H9 (cell line): ENCODE results near the gene AK5. TPM values are rescaled to one million over a fixed set of nuclear protein-coding genes. Genes with fewer than 3 reads are reported as not detected.

Experiments used
- DNase-seq: peaks from one replicate; pipeline ENCODE4 v3.0.0-alpha.2; 2017
- H2AFZ ChIP-seq: one replicate; pipeline ENCODE4 v1.6.1; 2013; ENCODE audit warnings: mild to moderate bottlenecking, low read length, control low read depth, moderate library complexity
- H2AK5ac ChIP-seq: 2 replicates; pipeline ENCODE4 v1.6.1; 2013; ENCODE audit warnings: low read length, control low read depth, mixed read lengths; ENCODE audit not compliant: insufficient read length
- H2BK120ac ChIP-seq: one replicate; pipeline ENCODE4 v1.6.1; 2013; ENCODE audit warnings: low read depth, mild to moderate bottlenecking, low read length, control low read depth, inconsistent platforms; ENCODE audit not compliant: poor library complexity, severe bottlenecking
- H2BK12ac ChIP-seq: 2 replicates; pipeline ENCODE4 v1.6.1; 2013; ENCODE audit warnings: low read length, control low read depth, mixed read lengths, low read depth; ENCODE audit not compliant: insufficient read length
- H2BK15ac ChIP-seq: 2 replicates; pipeline ENCODE4 v1.6.1; 2013; ENCODE audit warnings: low read depth, low read length, control low read depth
- H2BK20ac ChIP-seq: one replicate; pipeline ENCODE4 v1.6.1; 2013; ENCODE audit warnings: low read depth, mild to moderate bottlenecking, low read length, control low read depth, inconsistent platforms; ENCODE audit not compliant: poor library complexity, severe bottlenecking
- H2BK5ac ChIP-seq: 2 replicates; pipeline ENCODE4 v1.6.1; 2013; ENCODE audit warnings: low read length, control low read depth, mixed read lengths; ENCODE audit not compliant: insufficient read length
- H3K14ac ChIP-seq: 2 replicates; pipeline ENCODE4 v1.6.1; 2013; ENCODE audit warnings: low read length, control low read depth; ENCODE audit not compliant: insufficient read depth
- H3K18ac ChIP-seq: 2 replicates; pipeline ENCODE4 v1.6.1; 2013; ENCODE audit warnings: low read depth, mild to moderate bottlenecking, mixed read lengths, low read length, control low read depth; ENCODE audit not compliant: insufficient read length
- H3K23ac ChIP-seq: 2 replicates; pipeline ENCODE4 v1.6.1; 2013; ENCODE audit warnings: low read length, control low read depth, mixed read lengths, low read depth; ENCODE audit not compliant: insufficient read length
- H3K23me2 ChIP-seq: 2 replicates; pipeline ENCODE4 v1.6.1; 2013; ENCODE audit warnings: low read depth, mild to moderate bottlenecking, mixed read lengths, low read length, control low read depth; ENCODE audit not compliant: insufficient read length, poor library complexity, severe bottlenecking
- H3K27ac ChIP-seq: 2 replicates; pipeline ENCODE4 v1.5.1; 2013; ENCODE audit warnings: low read length, control low read depth, mixed read lengths, low read depth; ENCODE audit not compliant: insufficient read length
- H3K27me3 ChIP-seq: 2 replicates; pipeline ENCODE4 v1.6.1; 2013; ENCODE audit warnings: low read length, control low read depth, inconsistent platforms; ENCODE audit not compliant: insufficient read depth
- H3K4ac ChIP-seq: 2 replicates; pipeline ENCODE4 v1.6.1; 2013; ENCODE audit warnings: low read depth, mild to moderate bottlenecking, control low read depth, inconsistent platforms, low read length, moderate library complexity
- H3K4me1 ChIP-seq: 2 replicates; pipeline ENCODE4 v1.6.1; 2013; ENCODE audit warnings: low read length, control low read depth, inconsistent platforms; ENCODE audit not compliant: insufficient read depth
- H3K4me2 ChIP-seq: 2 replicates; pipeline ENCODE4 v1.6.1; 2013; ENCODE audit warnings: low read length, control low read depth, mixed read lengths; ENCODE audit not compliant: insufficient read length, insufficient read depth
- H3K56ac ChIP-seq: 2 replicates; pipeline ENCODE4 v1.6.1; 2013; ENCODE audit warnings: low read depth, mild to moderate bottlenecking, mixed read lengths, low read length, control low read depth; ENCODE audit not compliant: insufficient read length
- H3K79me1 ChIP-seq: 2 replicates; pipeline ENCODE4 v1.6.1; 2013; ENCODE audit warnings: low read depth, mild to moderate bottlenecking, moderate library complexity, low read length, control low read depth, inconsistent platforms; ENCODE audit not compliant: insufficient read depth, poor library complexity, severe bottlenecking
- H3K79me2 ChIP-seq: 2 replicates; pipeline ENCODE4 v1.6.1; 2013; ENCODE audit warnings: low read length, control low read depth, inconsistent platforms; ENCODE audit not compliant: insufficient read depth
- H3K9ac ChIP-seq: 2 replicates; pipeline ENCODE4 v1.6.1; 2013; ENCODE audit warnings: low read length, control low read depth, mixed read lengths; ENCODE audit not compliant: insufficient read length; ENCODE audit errors: extremely low read depth
- H3K9me3 ChIP-seq: one replicate; pipeline ENCODE4 v1.6.1; 2013; ENCODE audit warnings: low read depth, low read length, inconsistent platforms; ENCODE audit not compliant: control insufficient read depth
- H3T11ph ChIP-seq: one replicate; pipeline ENCODE4 v1.6.1; 2013; ENCODE audit warnings: mild to moderate bottlenecking, low read length, control low read depth, inconsistent platforms
- H4K20me1 ChIP-seq: one replicate; pipeline ENCODE4 v1.6.1; 2013; ENCODE audit not compliant: control insufficient read depth, insufficient read length, insufficient read depth
- H4K5ac ChIP-seq: 2 replicates; pipeline ENCODE4 v1.6.1; 2013; ENCODE audit warnings: low read depth, mild to moderate bottlenecking, mixed read lengths, low read length, control low read depth; ENCODE audit not compliant: insufficient read length
- H4K8ac ChIP-seq: replicated peaks from 2 replicates; pipeline ENCODE4 v1.6.1; 2013; ENCODE audit warnings: low read length, control low read depth, mixed read lengths, low read depth; ENCODE audit not compliant: insufficient read length
- H4K91ac ChIP-seq: 2 replicates; pipeline ENCODE4 v1.6.1; 2013; ENCODE audit warnings: low read depth, mild to moderate bottlenecking, moderate library complexity, mixed read lengths, low read length, control low read depth; ENCODE audit not compliant: insufficient read length
- H3K27ac Mint-ChIP-seq, 3 experiments: 2 replicates in 2 of 3; 3 replicates in 1 of 3; pipeline ENCODE4 v1.8.0; 2020 to 2021; ENCODE audit warnings: mixed read lengths in 3 of 3, mild to moderate bottlenecking in 1 of 3, moderate library complexity in 1 of 3
- H3K27me3 Mint-ChIP-seq: 2 replicates; pipeline ENCODE4 v1.8.0; 2021; ENCODE audit warnings: low read depth, mild to moderate bottlenecking, moderate library complexity, mixed read lengths
- H3K36me3 Mint-ChIP-seq, 3 experiments: 2 replicates in 2 of 3; 3 replicates in 1 of 3; pipeline ENCODE4 v1.8.0; 2020 to 2021; ENCODE audit warnings: low read depth in 3 of 3, mixed read lengths in 3 of 3; ENCODE audit not compliant: insufficient read depth in 1 of 3
- H3K4me1 Mint-ChIP-seq, 2 experiments: 2 replicates each; pipeline ENCODE4 v1.8.0; 2020; ENCODE audit warnings: mixed read lengths in 2 of 2
- H3K4me3 Mint-ChIP-seq, 2 experiments: 2 replicates in 1 of 2; 3 replicates in 1 of 2; pipeline ENCODE4 v1.8.0; 2020 to 2021; ENCODE audit warnings: mild to moderate bottlenecking in 2 of 2, mixed read lengths in 2 of 2, moderate library complexity in 1 of 2
- H3K9me3 Mint-ChIP-seq, 2 experiments: 2 replicates in 1 of 2; 3 replicates in 1 of 2; pipeline ENCODE4 v1.8.0; 2020; ENCODE audit warnings: mild to moderate bottlenecking in 2 of 2, mixed read lengths in 2 of 2, moderate library complexity in 1 of 2
- WGBS: extraction: QIAGEN DNeasy Blood & Tissue Kit; methylation state at CpG from one replicate; pipeline ENCODE4 v1.1.7; 2013; ENCODE audit warnings: missing lambda C conversion rate, low lambda C conversion rate, mixed read lengths; ENCODE audit not compliant: insufficient read length; ENCODE audit errors: extremely low coverage; 5-methylcytosine and 5-hydroxymethylcytosine counted together
- total RNA-seq: library from RNA; stranded (reverse); gene quantifications from 2 replicates; pipeline ENCODE4 v1.2.1, GENCODE V29; 2021
- TF ChIP-seq, protein P1 (sequence below): fragments of 200-600 bp; sonication (generic); conservative IDR thresholded peaks from 3 replicates; pipeline ENCODE4 v1.8.0; 2021; ENCODE audit warnings: antibody characterized with exemption, mild to moderate bottlenecking

Gene AK5
- total RNA-seq, 1 experiment from 2014 or later, result 2.5 TPM

DNA sequence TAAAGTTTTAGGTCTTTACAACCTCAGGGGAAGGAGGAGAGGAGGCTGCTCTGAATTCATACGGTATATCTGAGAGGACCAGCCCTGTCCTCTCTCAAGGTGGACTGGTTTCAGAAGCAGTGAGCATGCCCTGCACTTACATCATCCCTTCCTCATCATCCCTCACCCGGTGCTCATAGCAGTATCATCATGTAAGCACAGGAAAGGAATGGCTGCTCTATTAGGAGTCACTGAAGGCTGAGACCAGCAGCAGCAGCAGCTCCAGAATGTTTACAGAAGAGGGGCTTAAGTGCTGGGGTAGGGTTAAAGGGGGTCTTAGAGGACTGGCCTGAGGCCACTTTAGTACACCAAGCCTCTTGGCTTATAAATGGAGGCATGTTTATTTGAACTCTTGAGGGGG lies 185.9 kb downstream of the AK5 start:
- no peak overlapping the region for H2BK20ac ChIP-seq
- no peak overlapping the region for H3K14ac ChIP-seq
- no peak overlapping the region for H2BK5ac ChIP-seq
- H2BK15ac ChIP-seq, result no peak overlapping the region
- no peak overlapping the region for H2BK120ac ChIP-seq
- no peak overlapping the region for H3K18ac ChIP-seq
- H3K27ac ChIP-seq, result no peak overlapping the region
- no peaks in the 10 kb centered on the region for H3K23me2 ChIP-seq
- no peak overlapping the region for H3K56ac ChIP-seq
- TF ChIP-seq, protein P1, sequence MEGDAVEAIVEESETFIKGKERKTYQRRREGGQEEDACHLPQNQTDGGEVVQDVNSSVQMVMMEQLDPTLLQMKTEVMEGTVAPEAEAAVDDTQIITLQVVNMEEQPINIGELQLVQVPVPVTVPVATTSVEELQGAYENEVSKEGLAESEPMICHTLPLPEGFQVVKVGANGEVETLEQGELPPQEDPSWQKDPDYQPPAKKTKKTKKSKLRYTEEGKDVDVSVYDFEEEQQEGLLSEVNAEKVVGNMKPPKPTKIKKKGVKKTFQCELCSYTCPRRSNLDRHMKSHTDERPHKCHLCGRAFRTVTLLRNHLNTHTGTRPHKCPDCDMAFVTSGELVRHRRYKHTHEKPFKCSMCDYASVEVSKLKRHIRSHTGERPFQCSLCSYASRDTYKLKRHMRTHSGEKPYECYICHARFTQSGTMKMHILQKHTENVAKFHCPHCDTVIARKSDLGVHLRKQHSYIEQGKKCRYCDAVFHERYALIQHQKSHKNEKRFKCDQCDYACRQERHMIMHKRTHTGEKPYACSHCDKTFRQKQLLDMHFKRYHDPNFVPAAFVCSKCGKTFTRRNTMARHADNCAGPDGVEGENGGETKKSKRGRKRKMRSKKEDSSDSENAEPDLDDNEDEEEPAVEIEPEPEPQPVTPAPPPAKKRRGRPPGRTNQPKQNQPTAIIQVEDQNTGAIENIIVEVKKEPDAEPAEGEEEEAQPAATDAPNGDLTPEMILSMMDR, result no peak
- no peak overlapping the region for H3K23ac ChIP-seq
- Mint-ChIP-seq H3K4me1 (no peaks in the 10 kb centered on the region; a peak in 3 of 4 replicates), H3K27me3 (no peaks in the 10 kb centered on the region), H3K9me3 (no peaks in the 10 kb centered on the region), H3K4me3 (no peak overlapping the region), H3K27ac (no peak overlapping the region), H3K36me3 (no peaks in the 10 kb centered on the region)
- no peak overlapping the region for H2AK5ac ChIP-seq
- no peak overlapping the region for H4K91ac ChIP-seq
- H3K4me2 ChIP-seq, result no peak overlapping the region
- no peak overlapping the region for H3K4ac ChIP-seq
- H3K4me1 ChIP-seq, result no peaks in the 10 kb centered on the region
- no peaks in the 10 kb centered on the region for H3K79me1 ChIP-seq
- no peaks in the 10 kb centered on the region for H3K27me3 ChIP-seq
- no peak overlapping the region for H2AFZ ChIP-seq
- no peaks in the 10 kb centered on the region for H3K9me3 ChIP-seq
- DNase-seq, result no peak
- H3K9ac ChIP-seq, result no peak overlapping the region
- H2BK12ac ChIP-seq, result no peak overlapping the region
- no peak overlapping the region for H4K5ac ChIP-seq
- H3T11ph ChIP-seq, result no peak overlapping the region
- H4K8ac ChIP-seq, result no peak overlapping the region
- no CpG with 5 or more reads among the region's 2 CpGs for WGBS
- H3K79me2 ChIP-seq, result no peaks in the 10 kb centered on the region
- H4K20me1 ChIP-seq, result no peaks in the 10 kb centered on the region
